ENCODE measurements around the gene IFITM5. TPM values are rescaled to one million over a fixed set of nuclear protein-coding genes. Genes with fewer than 3 reads are reported as not detected.

IFITM5 gene
- total and polyA plus RNA-seq, 2 experiments from 2014 or later = not detected

DNA sequence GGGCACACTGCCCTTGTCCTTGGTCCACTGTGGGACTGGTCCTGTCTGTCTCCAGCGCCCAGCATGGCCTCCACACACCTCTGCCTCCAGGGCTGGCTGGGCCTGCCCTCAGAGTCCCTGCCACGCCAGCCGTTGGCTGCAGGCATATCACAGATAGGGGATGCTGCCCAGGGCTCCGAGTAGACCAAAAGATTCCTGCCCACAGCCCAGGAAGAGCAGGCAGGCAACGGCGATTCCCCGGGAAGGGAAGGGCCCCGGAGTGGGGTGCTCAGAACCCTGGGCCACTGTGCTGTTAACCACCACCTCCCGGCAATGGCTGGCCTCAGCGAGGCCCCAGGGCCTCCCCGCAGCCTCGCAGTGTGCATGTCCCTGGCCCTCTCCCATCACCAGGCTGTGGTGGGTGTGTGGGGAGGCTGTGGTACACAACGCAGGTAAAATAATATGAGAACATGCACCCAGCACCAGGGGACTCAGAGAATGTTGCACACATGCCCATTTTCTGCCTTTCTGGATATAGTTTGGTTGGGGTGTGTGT, 2.2 kb downstream of the IFITM5 start:
- H2AFZ ChIP-seq = no peak overlapping the region
- H3K4me2 ChIP-seq (ENCODE audit: unreplicated experiment) = no peak overlapping the region
- WGBS, 2 experiments (ENCODE audit: low coverage in 1 of 2, low lambda C conversion rate in 2 of 2, missing lambda C conversion rate in 2 of 2) = 37 to 42% methylated on average over 12 to 13 of the region's 13 CpGs
- H3F3A ChIP-seq (ENCODE audit: insufficient read depth) = no peaks in the 10 kb centered on the region
- DNase-seq = no peak
- H4K20me1 ChIP-seq (ENCODE audit: insufficient read depth) = no peaks in the 10 kb centered on the region
- no peak overlapping the region for H3K4me3 ChIP-seq
- H3K4me1 ChIP-seq (ENCODE audit: insufficient read depth) = no peaks in the 10 kb centered on the region
- no peaks in the 10 kb centered on the region for H3K36me3 ChIP-seq (ENCODE audit: low read depth)
- in situ Hi-C loops (cut with MboI) = no loop called here
- no peaks in the 10 kb centered on the region for H3K9me2 ChIP-seq (ENCODE audit: insufficient read depth)
- no peaks in the 10 kb centered on the region for H3K9me3 ChIP-seq (ENCODE audit: low read depth)
- no peak overlapping the region for H3K9ac ChIP-seq
- no peak for TF ChIP-seq EZH2phosphoT487 (IDR thresholded peaks at IDR 0.05; ENCODE audit: insufficient read depth, low read depth)
- no peak for TF ChIP-seq EZH2 (IDR thresholded peaks at IDR 0.05; ENCODE audit: insufficient read depth, poor library complexity, severe bottlenecking)
- no peaks in the 10 kb centered on the region for H3K27me3 ChIP-seq (replicated peaks; ENCODE audit: insufficient read depth)
- H3K27ac ChIP-seq = no peak overlapping the region
- H3K79me2 ChIP-seq (ENCODE audit: insufficient read depth) = no peaks in the 10 kb centered on the region

DNA sequence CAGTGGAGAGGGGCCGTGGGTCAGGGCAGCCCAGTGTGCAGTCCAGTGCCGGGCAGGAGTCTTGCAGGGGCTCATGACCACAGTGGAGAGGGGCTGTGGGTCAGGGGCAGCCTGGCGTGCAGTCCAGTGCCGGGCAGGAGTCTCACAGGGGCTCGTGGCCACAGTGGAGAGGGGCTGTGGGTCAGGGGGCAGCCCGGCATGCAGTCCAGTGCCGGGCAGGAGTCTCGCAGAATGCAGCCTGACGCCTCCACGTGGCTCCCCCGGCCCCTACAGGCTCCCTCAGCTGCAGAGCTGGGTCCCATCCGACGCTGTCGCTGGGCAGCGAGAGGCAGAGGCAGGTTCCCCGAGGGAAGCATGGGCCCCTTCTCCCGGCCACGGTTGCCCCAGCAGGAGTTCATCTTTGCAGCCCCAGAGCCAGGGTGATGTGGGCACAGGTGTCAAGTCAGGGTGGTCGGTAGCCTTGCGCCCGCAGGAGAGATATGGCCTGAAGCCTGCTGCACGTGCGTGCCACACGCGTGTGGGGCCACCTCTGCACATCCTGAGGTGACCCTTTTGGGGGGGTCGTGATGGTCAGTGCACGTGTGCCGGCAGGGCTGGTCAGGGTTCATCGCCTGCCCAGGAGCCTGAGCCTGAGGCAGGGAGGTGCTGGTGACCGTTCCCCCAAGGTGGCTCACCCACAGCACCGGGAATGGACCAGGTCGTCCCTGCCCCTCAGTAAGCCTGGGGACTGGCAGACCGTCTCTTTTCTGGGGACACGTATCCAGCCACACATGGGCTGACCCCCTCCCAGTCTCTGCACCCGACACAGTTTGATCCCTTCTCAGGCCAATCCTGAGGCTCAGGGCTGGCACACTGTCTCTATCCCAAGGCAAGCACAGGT, 2.9 kb downstream of the IFITM5 start:
- Histone ChIP-seq H3K27me3 (replicated peaks; ENCODE audit: insufficient read depth) (no peaks in the 10 kb centered on the region), H3K4me3 (no peak overlapping the region), H3K9ac (no peak overlapping the region), H3K27ac (no peak overlapping the region), H3K36me3 (ENCODE audit: low read depth) (no peaks in the 10 kb centered on the region), H3K9me3 (ENCODE audit: low read depth) (no peaks in the 10 kb centered on the region), H4K20me1 (ENCODE audit: insufficient read depth) (no peaks in the 10 kb centered on the region), H3K79me2 (ENCODE audit: insufficient read depth) (no peaks in the 10 kb centered on the region), H3K4me2 (ENCODE audit: unreplicated experiment) (no peak overlapping the region), H3K9me2 (ENCODE audit: insufficient read depth) (no peaks in the 10 kb centered on the region), H3F3A (ENCODE audit: insufficient read depth) (no peaks in the 10 kb centered on the region), H3K4me1 (ENCODE audit: insufficient read depth) (no peaks in the 10 kb centered on the region), H2AFZ (no peak overlapping the region)
- TF ChIP-seq EZH2 (IDR thresholded peaks at IDR 0.05; ENCODE audit: insufficient read depth, poor library complexity, severe bottlenecking) (no peak), EZH2phosphoT487 (IDR thresholded peaks at IDR 0.05; ENCODE audit: insufficient read depth, low read depth) (no peak)
- no peak for DNase-seq
- WGBS, 2 experiments (ENCODE audit: low coverage in 1 of 2, low lambda C conversion rate in 2 of 2, missing lambda C conversion rate in 2 of 2) = 76 to 79% methylated on average over 35 of the region's 35 CpGs
- in situ Hi-C loops (cut with MboI) = no loop called here

DNA sequence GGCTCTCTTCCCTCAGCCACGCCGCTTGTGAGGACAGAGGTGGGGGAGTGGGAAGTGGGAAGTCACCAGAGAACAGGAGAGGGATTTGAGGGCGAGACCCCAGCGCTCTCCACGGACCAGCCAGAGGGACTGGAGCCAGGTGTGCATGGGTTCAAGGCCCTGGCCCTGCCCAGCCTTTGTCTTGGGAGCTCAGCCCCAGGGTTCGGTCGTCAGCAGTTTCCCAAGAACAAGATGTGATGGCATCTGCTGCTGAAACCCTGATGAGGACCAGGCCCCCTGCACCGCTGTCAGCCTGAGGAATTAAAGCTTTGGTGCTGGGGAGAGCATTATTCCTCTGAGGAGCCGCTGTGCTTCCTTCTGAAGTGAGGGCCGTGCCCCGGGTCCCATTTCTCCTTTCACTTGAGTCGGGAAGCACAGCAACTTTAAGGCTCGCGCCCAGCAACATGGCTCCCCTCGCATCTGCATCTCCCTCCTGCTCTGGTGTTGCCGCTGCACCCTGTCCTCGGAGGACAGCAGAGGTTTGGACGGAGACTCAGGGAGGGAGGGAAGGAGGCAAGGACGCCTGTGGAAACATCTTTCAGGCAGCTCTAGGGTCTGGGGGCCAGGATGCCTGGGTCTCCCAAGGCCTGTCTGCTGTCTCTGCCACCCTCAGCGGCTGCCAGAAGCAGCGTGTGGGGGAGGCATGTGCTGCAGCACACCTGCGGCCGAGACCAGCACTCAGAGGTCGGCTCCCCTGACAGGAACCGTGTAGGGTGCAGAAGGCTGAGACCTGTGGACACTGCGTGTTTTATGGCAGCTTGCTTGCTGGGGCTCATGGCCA, 3.8 kb downstream of the IFITM5 start:
- H3K27ac ChIP-seq = no peak overlapping the region
- no peaks in the 10 kb centered on the region for H3F3A ChIP-seq (ENCODE audit: insufficient read depth)
- H3K4me1 ChIP-seq (ENCODE audit: insufficient read depth) = no peaks in the 10 kb centered on the region
- DNase-seq = no peak
- no peak overlapping the region for H2AFZ ChIP-seq
- H3K9me3 ChIP-seq (ENCODE audit: low read depth) = no peaks in the 10 kb centered on the region
- no peaks in the 10 kb centered on the region for H4K20me1 ChIP-seq (ENCODE audit: insufficient read depth)
- H3K4me3 ChIP-seq = no peak overlapping the region
- no peaks in the 10 kb centered on the region for H3K36me3 ChIP-seq (ENCODE audit: low read depth)
- no peaks in the 10 kb centered on the region for H3K9me2 ChIP-seq (ENCODE audit: insufficient read depth)
- no peak overlapping the region for H3K9ac ChIP-seq
- 78% methylated on average over 26 of the region's 26 CpGs for WGBS, 2 experiments (ENCODE audit: low coverage in 1 of 2, low lambda C conversion rate in 2 of 2, missing lambda C conversion rate in 2 of 2)
- TF ChIP-seq EZH2 (IDR thresholded peaks at IDR 0.05; ENCODE audit: insufficient read depth, poor library complexity, severe bottlenecking) (no peak), EZH2phosphoT487 (IDR thresholded peaks at IDR 0.05; ENCODE audit: insufficient read depth, low read depth) (no peak)
- no peaks in the 10 kb centered on the region for H3K27me3 ChIP-seq (replicated peaks; ENCODE audit: insufficient read depth)
- H3K79me2 ChIP-seq (ENCODE audit: insufficient read depth) = no peaks in the 10 kb centered on the region
- H3K4me2 ChIP-seq (ENCODE audit: unreplicated experiment) = no peak overlapping the region
- in situ Hi-C loops (cut with MboI) = no loop called here

DNA sequence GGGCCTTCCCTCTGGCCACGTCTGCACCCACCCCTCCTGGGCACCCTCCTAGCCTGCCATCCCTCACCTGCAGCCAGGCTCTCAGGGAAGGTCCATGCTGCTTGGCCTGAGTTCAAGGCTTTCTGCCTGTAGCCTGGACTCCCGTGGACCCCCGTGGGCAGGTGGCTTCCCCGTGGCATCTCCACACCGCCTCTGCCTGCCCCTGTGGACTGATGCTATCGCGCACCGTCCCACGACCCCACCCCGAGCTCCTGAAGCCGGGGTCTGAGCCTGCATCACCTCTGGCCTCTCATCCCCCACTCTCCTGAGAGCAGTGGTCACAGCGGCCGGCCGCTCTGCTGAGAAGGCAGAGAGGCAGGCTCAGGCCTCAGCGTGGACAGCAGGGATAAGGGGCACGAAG, 4.5 kb downstream of the IFITM5 start:
- no peak for DNase-seq
- in situ Hi-C loops (cut with MboI) = no loop called here
- H2AFZ ChIP-seq = no peak overlapping the region
- H3K4me1 ChIP-seq (ENCODE audit: insufficient read depth) = no peaks in the 10 kb centered on the region
- no peak overlapping the region for H3K4me2 ChIP-seq (ENCODE audit: unreplicated experiment)
- no peak overlapping the region for H3K9ac ChIP-seq
- WGBS, 2 experiments (ENCODE audit: low coverage in 1 of 2, low lambda C conversion rate in 2 of 2, missing lambda C conversion rate in 2 of 2) = 89 to 94% methylated on average over 15 of the region's 16 CpGs
- no peaks in the 10 kb centered on the region for H3K9me2 ChIP-seq (ENCODE audit: insufficient read depth)
- no peaks in the 10 kb centered on the region for H4K20me1 ChIP-seq (ENCODE audit: insufficient read depth)
- no peaks in the 10 kb centered on the region for H3K27me3 ChIP-seq (replicated peaks; ENCODE audit: insufficient read depth)
- no peak overlapping the region for H3K4me3 ChIP-seq
- H3K27ac ChIP-seq = no peak overlapping the region
- H3K36me3 ChIP-seq (ENCODE audit: low read depth) = no peaks in the 10 kb centered on the region
- H3K9me3 ChIP-seq (ENCODE audit: low read depth) = no peaks in the 10 kb centered on the region
- no peaks in the 10 kb centered on the region for H3K79me2 ChIP-seq (ENCODE audit: insufficient read depth)
- TF ChIP-seq EZH2 (IDR thresholded peaks at IDR 0.05; ENCODE audit: insufficient read depth, poor library complexity, severe bottlenecking) (no peak), EZH2phosphoT487 (IDR thresholded peaks at IDR 0.05; ENCODE audit: insufficient read depth, low read depth) (no peak)
- H3F3A ChIP-seq (ENCODE audit: insufficient read depth) = no peaks in the 10 kb centered on the region

Data from GM23248 (cell line).